ENCODE data around the gene EIF2S3.
"Not testable (repeated sequence)": the region's sequence is repeated elsewhere in the genome, so short reads cannot be mapped to it uniquely, and the experiment has no call there.

EIF2S3 gene

DNA sequence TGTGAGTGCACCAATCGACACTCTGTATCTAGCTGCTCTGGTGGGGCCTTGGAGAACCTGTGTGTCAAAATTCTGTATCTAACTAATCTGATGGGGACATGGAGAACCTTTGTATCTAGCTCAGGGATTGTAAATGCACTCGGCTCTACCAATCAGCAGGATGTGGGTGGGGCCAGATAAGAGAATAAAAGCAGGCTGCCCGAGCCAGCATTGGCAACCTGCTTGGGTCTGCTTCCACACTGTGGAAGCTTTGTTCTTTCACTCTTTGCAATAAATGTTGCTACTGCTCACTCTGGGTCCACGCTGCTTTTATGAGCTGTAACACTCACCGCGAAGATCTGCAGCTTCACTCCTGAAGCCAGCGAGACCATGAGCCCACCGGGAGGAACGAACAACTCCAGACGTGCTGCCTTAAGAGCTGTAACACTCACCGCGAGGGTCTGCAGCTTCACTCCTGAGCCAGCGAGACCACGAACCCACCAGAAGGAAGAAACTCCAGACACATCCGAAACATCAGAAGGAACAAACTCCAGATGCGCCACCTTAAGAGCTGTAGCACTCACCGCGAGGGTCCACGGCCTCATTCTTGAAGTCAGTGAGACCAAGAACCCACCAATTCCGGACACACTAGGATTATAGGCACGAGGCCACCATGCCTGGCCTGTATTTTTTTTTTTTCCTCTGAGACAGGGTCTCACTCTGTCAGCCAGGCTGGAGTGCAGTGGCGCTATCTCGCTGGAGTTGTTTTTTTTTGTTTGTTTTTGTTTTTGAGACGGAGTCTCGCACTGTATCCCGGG, 4.0 kb upstream of the EIF2S3 start:
- DNase-seq = not testable (repeated sequence)

DNA sequence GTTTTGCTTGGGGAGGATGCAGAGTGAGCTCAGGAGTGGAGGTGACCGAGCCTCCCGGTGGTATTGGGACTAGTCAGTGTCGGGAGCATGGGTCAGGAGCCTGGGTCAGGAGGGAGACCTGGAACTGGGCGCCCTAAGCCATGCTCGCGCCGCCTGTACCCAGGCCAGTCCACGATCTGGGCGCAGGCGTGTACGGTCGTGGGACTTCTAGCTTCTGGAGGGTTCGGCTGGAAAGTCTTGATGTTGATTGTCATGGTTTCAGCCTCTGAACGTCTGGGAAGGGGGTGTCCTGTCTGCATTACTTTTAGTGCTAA, 244 bp downstream of the EIF2S3 start:
- DNase-seq = no peak

DNA sequence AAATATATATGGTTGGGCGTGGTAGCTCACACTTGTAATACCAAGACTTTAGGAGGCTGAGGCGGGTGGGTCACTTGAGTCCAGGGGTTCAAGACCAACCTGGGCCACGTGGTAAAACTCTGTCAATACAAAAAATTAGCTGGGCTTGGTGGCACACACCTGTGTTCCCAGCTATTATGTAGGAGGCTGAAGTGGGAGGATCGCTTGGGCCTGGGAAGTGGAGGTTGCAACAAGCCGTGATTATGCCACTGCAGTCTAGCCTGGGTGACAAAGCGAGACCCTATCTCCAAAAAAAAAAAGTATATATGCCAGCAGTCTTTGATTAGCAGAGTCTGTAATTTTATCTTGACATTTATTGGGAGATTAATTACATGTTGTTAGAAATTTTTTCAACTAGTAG, 8.7 kb downstream of the EIF2S3 start:
- no peak for DNase-seq

GRCh38 chrX:24069877-24070276, 15.1 kb downstream of the EIF2S3 start:
- DNase-seq = no peak

DNA sequence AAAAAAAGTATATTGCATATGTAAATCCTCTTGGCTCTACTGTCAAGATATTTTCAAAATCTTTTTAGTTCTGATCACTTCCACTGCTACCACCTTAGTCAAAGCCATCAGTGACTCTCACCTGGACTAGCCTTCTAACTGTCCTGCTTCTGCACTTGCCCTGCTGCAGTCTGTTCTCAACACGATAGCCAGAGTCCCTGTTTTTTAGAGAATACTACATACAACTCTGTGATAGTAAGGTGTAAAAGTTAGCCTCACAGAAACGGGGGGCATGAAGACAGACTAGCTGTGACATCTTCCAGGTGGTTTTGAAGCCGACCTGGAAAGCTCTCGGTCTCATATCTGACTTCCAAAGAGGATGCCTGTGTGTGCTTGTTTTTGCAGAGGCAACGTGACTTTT, 24.7 kb downstream of the EIF2S3 start:
- no peak for DNase-seq

GRCh38 chrX:24080245-24080644, 25.5 kb downstream of the EIF2S3 start:
- not testable (repeated sequence) for DNase-seq

GRCh38 chrX:24080704-24081103, 25.9 kb downstream of the EIF2S3 start:
- no peak for DNase-seq

GRCh38 chrX:24081661-24082154, 27.0 kb downstream of the EIF2S3 start:
- DNase-seq = peak; percentile 45

DNA sequence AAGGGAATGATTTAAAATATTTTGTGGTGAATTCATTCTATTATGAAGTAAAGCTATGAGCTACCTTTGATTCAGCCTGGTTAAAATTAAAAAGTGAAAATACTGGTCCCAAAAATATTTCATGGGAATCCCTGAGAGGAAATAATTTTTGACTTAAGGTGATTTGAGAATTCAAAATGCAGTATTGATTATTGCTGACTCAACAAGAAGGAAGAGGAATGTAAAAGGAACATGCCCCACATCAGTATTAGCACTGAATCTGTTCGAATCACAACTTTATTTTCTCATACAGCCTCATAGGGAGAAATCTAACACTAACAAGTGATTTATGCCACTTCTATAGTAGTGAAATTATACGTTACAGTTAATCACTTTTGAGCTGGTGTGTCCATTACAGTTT, 27.7 kb downstream of the EIF2S3 start:
- DNase-seq = no peak

- DNase-seq = no peak
Observed at GRCh38 chrX:24085101-24085500, 30.3 kb downstream of the EIF2S3 start.

DNA sequence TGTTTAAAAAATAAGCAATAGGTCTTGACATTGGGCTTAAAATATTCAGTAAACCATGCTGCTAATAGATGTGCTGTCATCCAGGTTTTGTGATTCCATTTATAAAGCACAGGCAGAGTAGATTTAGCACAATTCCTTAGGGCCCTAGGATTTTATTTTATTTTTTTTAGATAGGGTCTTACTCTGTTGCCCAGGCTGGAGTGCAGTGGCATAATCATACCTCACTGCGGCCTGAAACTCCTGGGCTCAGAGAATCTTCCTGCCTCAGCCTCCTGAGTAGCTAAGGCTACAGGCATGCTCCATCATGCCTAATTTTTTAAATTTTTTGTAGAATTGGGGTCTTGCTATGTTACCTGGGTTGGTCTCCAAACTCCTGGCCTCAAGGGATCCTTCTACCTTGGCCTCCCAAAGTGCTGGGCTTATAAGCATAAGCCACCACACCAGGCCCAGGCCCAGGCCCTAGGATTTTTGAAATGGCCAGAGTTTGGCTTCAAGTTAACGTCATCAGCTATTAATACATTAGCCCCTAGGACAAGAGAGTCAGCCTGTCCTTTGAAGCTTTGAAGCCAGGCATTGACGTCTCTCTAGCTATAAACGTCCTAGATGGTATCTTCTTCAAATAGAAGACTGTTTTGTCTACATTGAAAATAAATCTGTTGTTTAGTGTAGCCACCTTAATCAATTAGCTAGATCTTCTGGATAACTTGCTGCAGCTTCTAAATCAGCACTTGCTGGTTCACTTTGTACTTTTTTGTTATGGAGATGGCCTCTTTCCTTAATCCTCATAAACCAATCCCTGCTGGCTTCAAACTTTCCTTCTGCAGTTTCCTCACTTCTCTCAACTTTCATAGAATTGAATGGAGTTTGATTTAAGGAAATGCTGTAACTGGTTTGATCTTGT, 35.8 kb downstream of the EIF2S3 start:
- no peak for DNase-seq

DNA sequence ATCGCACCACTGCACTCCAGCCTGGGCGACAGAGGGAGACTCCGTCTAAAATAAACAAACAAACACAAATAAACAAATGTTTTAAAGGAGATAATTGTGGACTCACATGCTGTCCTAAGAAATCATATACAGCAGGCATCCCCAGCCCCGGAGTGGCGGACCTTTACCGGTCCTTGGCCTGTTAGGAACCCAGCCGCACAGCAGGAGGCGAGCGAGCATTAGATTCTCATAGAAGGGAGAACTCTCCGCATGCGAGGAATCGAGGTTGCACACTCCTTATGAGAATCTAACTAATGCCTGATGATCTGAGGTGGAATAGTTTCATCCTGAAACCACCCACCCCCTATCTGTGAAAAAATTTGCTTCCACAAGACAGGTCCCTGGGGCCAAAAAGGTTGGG, 39.0 kb downstream of the EIF2S3 start:
- no peak for DNase-seq

- DNase-seq = no peak
Observed at GRCh38 chrX:24097741-24098260, 43.0 kb downstream of the EIF2S3 start.

- DNase-seq = no peak
Observed at GRCh38 chrX:24098932-24099331, 44.2 kb downstream of the EIF2S3 start.

DNA sequence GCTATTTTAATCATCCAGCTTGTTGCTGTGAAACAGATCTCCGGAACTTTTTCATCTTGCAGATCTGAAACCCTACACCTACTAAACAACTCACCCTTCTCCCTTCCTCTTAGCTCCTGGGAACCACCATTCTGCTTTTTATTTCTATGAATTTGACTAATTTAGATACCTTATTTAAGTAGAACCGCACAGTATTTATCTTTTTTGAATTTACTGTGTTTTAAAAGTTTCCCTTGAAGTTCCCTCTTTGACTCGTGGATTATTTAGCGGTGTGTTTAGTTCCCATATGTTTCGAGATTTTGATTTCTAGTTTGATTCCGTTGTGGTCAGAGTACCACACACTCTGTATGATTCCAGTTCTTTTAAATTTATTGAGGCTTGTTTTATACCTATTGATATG, 44.6 kb downstream of the EIF2S3 start:
- DNase-seq = no peak

DNA sequence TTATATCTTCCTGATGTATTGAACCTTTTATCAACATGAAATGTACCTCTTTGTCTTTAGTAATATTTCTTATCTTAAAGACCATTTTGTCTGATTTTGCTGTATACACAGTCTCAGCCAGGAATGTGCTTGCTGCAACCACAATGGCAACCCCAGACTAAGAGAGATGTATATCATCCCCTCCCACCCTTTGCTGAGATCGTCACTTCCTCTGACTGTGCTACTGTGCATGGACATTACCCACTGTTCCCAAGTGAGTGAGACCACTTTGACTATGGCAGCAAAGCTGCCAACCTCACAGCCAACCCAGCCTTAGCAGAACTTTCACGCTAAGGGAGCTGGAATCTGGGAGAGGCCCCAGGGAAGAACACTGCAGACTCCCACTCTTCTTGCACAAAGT, 46.0 kb downstream of the EIF2S3 start:
- DNase-seq = no peak

DNA sequence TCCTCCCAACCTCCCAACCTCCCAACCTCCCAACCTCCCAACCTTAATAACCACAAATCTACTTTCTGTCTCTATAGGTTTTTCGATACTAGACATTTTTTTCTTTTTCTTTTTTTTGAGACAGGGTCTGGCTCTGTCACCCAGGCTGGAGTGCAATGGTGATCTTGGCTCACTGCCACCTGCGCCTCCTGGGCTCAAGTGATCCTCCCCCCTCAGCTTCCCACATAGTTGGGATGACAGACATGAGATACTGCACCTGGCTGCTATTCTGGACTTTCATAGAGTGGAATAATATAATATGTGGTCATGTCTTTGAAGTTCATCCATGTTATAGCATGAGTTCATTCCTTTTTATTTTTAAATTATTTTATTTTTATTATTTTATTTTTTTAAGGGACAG, 55.3 kb downstream of the EIF2S3 start:
- no peak for DNase-seq

GRCh38 chrX:24113181-24113580, 58.4 kb downstream of the EIF2S3 start:
- no peak for DNase-seq

GRCh38 chrX:24117258-24117657, 62.5 kb downstream of the EIF2S3 start:
- DNase-seq = peak; percentile 51

DNA sequence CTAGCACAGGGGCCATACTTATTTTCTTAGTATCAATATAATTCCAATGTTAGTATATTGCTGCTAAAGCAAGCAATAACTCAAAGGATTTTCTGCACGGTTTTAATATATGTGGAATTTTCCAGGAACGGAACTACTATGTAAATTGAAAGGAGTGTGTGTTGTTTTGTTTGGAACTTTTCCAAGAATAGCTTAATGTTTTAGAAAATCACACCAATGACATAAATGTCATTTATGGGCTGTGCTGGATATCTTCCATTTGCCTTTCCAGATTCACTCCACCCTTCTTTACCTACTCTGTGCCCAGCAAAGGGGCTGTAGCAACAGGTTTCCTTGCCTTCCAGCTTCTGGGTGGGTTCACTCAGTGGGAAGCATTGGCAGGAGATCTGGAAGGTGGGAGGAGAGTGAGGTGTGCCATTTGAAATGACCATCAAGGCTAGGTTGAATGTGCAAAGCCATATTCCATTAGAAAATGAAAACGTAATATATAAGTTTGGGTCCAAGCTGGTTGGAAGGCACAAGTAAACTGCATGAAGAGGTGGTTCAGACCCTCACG, 69.6 kb downstream of the EIF2S3 start:
- DNase-seq = no peak

- DNase-seq = no peak
Observed at GRCh38 chrX:24125028-24125612, 70.4 kb downstream of the EIF2S3 start.

Measured in right hindlimb (tissue), 1 donor.